ENCODE measurements around the gene LARP4B.

DNA sequence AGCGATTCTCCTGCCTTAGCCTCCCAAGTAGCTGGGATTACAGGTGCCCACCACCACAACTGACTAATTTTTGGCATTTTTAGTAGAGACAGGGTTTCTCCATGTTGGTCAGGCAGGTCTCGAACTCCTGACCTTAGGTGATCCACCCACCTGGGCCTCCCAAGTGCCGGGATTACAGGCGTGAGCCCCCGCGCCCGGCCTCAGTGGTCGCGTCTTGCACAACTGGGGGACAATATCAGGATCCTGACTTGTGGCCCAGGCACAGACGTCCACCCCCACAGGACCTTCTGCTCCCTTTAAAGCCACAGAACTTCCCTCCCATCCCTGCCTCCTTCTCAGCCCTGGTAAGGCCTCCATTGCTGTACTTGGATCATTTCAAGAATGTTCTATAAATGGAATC is 16.8 kb upstream of the LARP4B start:
- TF ChIP-seq EP300 (conservative IDR thresholded peaks at IDR 0.05; ENCODE audit: poor library complexity, severe bottlenecking) (no peak), POLR2AphosphoS5 (IDR thresholded peaks at IDR 0.05) (no peak), EZH2 (IDR thresholded peaks at IDR 0.05; ENCODE audit: borderline replicate concordance, insufficient read depth, low read length, poor library complexity, severe bottlenecking) (no peak), RAD21 (conservative IDR thresholded peaks at IDR 0.05) (no peak), TAF1 (IDR thresholded peaks at IDR 0.05; ENCODE audit: low read depth) (no peak), SMC3 (conservative IDR thresholded peaks at IDR 0.05; ENCODE audit: poor library complexity) (no peak)
- TF ChIP-seq, protein P1, sequence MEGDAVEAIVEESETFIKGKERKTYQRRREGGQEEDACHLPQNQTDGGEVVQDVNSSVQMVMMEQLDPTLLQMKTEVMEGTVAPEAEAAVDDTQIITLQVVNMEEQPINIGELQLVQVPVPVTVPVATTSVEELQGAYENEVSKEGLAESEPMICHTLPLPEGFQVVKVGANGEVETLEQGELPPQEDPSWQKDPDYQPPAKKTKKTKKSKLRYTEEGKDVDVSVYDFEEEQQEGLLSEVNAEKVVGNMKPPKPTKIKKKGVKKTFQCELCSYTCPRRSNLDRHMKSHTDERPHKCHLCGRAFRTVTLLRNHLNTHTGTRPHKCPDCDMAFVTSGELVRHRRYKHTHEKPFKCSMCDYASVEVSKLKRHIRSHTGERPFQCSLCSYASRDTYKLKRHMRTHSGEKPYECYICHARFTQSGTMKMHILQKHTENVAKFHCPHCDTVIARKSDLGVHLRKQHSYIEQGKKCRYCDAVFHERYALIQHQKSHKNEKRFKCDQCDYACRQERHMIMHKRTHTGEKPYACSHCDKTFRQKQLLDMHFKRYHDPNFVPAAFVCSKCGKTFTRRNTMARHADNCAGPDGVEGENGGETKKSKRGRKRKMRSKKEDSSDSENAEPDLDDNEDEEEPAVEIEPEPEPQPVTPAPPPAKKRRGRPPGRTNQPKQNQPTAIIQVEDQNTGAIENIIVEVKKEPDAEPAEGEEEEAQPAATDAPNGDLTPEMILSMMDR (IDR thresholded peaks at IDR 0.05; ENCODE audit: poor library complexity, severe bottlenecking) = no peak
